Activated gamma-delta T cell treated with anti-CD3 and anti-CD28 coated beads, Interleukin-2, amount 50 U/mL, for 16 hours (primary cell): ENCODE measurements around the gene RWDD1.
"Not testable (repeated sequence)": the region's sequence is repeated elsewhere in the genome, so short reads cannot be mapped to it uniquely, and the experiment has no call there.

Experiments used
- DNase-seq: peaks from one replicate; pipeline ENCODE4 v3.0.0-alpha.2; 2020; ENCODE audit warnings: low read depth

The RWDD1 gene

DNA sequence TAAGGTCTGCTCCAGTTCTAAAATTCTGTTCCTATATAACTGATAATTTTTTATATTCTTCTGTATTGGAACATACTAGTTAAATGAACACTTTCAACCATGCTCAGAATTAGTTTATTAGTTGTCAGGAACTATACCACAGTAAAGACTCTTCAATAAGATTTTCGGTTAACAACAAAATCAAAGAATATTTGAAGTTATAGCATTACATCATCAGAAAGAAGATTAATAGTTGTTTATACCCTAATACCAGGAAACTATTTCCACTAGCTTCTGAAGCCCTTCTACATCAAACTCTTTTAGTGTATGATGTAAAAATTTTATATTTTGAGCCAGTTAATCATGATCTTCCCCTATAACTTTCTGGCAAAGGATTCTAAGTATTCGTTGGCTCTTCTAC lies 11.2 kb upstream of the RWDD1 start:
- no peak for DNase-seq

DNA sequence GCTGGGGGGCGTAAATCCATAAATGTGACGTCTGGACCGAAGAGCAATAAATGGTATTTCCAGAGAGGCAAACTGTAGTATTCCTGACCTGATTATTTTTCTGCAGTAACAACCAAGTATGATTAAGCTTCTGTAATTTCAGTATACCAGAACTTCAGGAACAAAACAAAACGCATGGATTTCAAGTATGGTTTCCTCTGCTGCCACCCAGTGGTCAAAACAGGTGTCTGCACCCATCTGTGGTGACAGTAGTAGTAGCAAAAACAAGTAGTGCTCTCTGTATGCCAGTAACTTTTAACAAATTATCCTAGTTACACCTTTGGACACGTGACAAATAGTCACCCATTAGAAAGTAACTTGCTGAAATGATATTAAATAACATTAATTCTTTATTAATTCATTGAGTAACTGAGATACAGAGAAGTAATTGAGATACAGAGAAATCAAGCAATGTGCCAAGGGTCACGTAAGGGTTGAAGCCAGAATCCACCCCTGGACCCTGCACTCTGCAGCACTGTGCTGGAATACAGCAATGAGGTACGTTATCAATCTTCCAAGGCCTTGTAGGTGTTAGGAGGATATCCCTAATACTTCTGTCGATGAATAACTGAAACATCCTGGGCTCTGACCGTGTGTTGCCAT lies 9.8 kb upstream of the RWDD1 start:
- peak; percentile 43 for DNase-seq

DNA sequence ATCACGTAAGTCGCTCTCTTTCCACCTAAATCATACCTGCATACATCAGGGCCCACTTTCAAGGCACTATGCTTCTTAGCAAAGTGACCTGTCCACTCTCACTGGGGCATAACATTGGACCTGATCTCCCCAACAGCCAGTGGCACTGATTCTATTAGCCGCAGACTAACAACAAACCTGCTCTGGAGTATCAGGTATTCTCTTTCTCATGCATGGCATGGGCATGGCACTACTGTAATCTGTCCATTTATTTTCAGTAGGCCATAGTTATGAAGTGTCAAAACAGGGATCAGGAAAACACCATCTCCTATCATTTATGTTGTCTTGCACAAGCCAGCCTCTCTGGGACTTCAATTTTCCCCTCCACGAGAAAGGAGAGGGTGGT lies 9.3 kb upstream of the RWDD1 start:
- no peak for DNase-seq

DNA sequence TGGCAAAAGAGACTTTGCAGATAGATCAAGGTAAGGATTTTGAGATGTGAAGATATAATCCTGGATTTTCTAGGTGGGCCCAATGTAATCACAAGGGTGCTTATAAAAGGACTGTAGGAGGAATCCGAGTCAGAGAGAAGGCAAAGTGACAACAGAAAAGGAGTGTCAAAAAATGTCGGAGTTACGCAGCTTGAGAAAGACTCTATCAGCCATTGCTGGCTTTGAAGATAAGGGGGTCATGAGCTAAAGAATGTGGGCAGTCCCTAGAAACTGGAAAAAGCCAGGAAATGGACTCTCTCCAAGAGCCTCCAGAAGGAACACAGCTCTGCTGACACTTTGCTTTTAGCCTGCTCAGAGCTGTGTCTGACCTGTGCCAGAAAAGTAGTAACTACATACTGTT lies 8.7 kb upstream of the RWDD1 start:
- DNase-seq, result no peak

DNA sequence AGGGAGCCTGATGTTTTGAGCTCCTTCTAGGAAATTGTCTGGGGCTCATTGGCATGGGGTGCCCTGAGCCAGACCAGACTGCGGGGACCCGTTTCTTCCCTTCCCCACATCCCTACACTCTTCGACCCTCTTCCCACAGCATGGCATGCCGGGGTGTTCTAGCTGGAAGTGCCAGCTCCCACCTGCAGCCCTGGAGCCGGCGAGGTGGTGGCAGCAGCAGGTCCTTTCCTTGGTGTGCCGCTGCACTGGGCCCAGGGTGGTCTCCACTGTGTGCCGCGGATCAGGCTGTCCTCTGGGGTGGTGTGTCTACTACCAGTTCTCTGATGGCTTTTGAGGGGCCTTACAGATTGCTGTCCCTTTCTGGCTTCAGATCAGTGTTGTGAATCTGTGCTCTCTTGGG lies 7.5 kb upstream of the RWDD1 start:
- DNase-seq, result no peak

DNA sequence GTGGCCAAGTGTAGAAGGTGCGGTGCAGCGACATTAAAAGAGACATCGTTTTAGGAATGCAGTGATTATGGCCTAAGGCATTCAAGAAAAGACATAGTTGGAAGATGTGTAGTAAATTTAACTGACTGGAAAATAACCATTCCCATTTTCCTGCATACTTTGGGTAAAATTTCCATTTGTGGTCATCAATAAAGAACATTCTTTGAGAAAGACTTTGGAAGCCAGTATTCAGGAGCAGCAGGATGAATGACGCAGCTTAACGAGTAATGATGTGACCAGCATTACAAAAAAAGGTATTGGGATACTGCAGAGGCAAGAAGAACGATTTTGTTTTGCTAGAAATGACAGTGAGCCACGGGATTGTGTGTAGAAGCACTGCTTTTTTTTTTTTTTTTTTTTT lies 7.0 kb upstream of the RWDD1 start:
- DNase-seq, result no peak

DNA sequence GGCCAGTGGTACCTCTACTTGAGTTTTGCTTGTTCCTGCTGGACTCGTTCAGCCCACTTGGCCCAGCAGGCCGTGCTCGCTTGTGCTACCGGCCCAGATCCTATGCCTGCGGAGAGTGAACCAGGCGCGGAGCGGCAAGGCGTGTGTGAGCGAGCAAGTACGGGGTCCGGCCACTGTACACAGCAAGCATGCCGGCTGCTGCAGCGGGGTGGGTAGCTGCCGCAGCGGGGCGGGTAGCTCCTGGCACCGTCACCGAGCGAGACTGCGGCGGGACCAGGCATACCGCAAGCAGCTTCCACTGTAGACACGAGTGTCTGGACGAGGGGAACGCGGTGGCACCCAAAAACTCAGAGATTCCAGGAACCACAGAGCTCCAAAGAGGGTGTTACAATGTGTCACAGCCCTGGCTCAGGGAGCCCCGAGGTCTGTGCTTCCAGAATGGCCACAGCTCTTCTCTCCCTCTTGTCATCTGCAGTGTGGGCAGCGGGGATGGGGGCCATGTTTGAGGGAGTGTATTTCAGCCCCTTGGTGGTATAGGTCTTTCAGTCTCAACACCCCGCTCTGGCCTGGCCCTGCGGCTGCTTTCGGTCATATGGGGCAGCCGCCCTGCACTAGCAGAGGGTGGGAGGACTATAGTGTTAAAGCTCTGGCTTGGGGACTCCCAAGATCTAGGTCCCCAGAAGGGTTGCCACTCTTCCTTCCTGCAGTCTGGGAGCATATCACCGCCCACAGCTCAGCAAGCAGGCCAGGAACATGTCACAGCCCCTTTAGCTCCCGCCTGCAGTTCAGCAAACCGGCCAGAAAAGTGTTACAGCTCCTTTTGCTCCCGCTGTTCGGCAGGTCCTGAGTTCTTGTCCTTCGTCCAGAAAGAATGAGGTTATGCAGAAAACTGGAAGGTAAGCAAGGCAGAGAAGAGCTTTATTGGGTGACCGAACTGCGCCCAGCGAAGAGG lies 6.1 kb upstream of the RWDD1 start:
- no peak for DNase-seq

DNA sequence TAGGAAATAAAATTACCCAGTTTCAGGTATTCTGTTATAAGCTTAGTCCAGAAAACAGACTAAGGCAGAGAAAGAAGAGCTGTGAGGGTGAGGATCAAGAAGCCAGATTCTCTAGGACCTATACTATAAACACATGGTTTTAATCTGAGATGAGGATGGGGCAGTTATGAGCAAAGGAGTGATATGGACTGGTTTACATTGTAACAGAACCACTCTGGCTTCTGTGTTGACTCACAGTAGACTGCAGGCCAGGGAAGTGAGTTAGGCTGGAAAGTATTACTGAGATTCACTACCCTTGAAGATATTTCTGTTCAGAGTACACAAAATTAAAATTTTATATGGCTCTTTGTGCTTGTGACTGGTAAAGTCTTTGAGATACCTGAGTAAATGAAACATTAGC lies 3.2 kb upstream of the RWDD1 start:
- no peak for DNase-seq

DNA sequence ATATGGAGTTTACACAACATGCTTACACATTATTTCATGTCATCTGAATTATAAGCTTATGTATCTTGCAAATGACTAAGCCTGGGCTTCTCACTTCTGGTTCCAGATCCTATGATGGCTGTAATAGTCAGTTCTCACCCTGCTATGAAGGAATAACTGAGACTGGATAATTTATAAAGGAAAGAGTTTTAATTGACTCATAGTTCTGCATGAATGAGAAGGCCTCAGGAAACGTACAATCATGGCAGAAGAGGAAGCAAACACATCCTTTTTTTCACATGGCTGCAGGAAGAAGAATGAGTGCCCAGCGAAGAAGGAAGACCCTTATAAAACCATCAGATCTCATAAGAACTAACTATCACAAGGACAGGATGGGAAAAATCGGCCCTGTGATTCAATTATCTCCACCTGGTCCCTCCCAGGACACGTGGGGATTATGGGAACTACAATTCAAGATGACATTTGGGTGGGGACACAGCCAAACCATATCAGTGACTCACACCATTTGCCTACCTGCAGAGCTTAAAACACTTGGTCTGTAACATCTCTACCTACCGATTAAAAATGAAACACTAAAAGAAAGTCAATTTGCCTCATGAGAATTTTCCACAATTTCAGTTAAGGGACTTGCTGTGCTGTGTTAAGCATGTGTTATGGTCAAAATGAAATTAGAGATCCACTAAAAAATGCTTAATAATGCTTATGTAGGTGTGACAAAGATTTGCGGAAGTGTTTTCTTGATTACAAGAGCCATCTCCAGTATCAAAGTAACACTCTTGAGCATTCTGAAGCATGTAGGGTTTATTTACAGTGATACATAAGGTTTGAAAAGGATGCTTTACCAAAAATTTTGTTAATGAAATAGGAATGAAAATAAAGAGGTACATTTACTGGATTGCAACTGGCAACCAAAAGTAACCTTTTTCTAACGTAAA lies 2.2 kb upstream of the RWDD1 start:
- DNase-seq, result no peak

DNA sequence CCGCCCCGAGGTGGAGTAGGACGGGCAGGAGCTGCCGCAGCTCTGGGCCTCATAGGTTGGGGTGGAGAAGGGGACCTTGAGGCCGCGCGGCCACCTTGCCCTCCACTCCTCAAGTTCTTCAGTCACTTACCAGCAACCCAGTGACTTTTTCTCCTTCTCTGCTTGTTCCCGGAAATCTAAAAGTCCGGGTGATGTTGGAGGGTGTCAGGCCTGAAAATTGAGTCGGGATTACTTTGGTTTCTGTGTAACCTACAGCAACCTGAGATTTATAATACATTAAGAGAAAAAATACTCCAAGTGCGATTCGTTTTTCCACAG lies 338 bp downstream of the RWDD1 start:
- DNase-seq, result no peak

DNA sequence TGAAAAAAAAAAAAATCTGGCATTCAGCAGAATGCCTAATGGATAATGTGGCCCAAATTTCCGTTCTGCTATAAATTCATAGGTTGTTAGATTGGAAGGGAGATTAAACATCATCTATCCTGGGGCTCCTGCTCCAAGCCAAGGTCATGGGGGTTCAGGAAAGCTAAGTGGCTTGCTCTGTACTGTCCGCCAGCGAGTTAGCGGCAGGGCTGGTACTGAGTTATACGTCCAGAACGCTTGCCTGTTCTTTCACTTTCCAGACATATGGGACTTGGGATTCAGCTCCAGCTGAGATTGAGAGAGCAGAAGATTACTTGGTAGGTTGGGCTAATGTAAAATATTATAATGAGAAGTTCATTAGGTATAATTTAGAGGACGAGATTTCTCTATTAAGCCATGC lies 858 bp downstream of the RWDD1 start:
- DNase-seq, result no peak

DNA sequence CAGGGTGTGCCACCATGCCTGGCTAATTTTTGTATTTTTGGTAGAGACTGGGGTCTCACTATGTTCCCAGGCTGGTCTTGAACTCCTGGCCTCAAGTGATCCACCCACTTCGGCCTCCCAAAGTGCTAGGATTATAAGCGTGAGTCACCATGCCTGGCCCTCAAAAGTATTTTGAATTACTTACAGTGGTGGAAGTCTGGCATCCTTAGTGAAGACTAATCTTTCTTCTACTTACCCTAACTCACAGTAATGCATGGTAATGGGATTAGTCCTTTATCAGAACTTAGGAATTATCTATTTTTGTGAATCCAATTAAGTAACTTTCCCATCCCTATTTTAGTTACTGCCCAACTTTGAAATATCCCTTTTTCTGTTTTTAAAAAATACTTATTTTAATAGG lies 3.9 kb downstream of the RWDD1 start:
- no peak for DNase-seq

DNA sequence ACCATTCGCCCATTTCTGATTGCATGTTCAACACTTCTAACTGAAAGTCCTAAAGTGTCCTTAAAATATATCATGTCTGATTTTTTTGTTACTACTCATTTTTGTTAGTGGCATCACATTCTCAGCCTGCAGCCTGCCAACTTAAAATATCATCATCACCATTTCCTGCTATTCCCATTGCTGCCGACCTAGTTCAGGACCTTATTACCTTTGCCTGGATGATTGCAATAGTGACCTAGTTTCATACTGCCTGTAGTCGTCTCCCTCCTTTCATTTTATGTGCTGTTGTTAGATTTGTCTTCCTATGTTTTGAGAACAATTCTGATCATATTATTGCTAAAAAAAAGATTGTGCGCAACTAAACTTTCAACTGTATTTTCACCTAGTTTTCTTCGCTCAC lies 6.2 kb downstream of the RWDD1 start:
- no peak for DNase-seq

DNA sequence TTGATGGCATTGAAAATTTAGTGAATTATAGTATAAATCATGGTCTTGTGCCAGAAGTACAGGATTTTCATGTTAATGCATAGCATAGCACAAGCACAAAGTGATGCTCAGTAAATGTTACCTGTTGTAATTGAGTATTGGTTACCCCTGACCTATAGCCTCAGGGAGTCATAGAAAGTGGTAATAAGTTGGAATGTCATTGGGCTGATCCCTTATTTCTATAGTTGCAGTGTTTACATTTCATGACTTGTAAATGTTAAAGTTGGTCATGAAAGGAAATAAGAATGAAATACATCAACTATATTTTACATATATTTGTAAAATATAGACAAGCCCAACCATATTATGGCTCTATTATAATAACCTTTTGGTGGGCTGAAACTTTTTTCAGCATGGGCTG lies 7.0 kb downstream of the RWDD1 start:
- DNase-seq, result no peak

DNA sequence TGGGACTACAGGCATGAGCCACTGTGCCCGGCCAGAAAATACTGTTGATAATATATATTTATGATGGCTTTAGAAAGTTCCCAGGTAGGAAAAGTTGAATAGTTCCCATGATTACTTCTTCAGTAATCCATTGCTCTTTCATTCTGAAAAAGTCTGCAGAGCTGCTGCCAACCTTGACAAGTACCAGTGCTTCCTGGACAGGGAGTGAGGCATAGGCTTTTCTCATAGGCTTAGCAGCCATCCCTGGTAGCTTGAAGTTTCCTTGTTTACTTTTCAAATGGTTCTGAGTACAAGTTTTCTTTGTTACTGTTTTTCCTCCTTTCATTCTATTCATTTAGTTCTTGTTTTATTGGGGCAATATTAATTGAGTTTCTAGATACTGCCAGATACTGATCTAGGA lies 7.8 kb downstream of the RWDD1 start:
- DNase-seq, result no peak

DNA sequence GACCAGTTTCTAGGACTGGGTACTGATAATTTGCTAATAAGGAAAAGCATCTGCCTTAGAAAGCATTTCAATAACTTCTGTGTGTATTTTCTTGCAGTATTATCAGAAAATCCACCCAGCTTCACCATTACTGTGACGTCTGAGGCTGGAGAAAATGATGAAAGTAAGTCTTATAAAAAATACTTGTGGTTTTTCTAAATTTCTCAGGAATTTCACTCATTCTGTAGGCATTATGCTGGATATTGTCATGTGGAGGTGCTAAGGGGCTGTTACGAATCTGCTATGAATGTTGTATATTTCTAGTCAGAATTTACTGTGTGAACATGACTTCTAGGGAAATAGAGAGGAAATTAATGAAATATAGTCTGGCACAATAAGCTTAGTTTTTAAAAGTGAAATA lies 8.9 kb downstream of the RWDD1 start:
- no peak for DNase-seq

DNA sequence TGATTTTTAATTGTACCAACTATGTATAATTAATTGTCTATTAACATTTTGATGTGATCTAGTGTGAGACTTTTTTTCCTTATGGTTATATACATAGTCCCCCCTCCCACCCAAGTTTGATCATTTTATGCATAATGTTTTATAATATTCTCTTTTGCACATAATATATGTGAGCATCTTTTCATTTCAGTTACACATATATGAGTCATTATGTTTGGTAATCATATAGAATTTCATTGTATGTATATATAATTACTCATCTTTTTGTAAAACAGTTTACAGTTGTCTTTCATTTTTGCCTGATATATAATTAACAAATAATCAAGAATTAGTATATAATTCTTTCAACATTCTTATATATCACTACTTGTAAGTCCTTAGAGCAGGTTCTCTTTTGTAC lies 15.0 kb downstream of the RWDD1 start:
- no peak for DNase-seq

DNA sequence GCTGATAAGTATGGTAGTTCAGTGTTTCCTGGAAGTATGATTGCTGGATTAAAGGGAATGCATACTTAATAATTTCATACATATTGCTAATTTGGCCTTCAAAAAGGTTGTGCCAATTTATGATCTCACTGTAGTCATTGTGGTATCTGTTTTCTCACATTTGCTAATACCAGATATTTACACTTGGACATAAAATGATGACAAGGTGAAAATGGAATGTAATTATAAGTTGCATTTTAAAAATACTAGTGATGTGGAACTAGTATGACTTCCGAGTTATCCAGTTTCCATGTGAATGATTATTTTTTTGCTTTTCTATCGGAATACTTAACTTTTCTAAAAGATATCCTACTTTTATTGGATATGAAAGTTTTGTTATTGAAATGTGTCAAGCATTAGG lies 15.4 kb downstream of the RWDD1 start:
- DNase-seq, result no peak

DNA sequence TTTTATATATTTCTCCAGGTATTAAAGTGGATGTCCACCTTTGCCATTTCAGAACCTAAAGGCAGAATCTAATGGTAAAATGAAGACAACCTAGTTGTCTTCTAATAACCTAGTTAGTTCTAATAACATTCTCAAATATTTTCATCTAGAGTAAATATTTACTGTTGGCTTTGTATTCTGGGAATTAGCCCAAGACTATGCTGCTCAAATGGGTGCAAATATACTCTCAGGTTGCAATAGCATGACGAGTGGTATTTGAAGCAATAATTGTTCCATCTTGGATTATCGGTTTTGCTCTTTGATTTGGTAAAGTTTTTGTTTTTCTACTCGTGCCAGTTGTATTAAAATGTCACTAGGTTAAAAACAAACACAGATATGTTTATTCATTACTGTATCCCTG lies 23.9 kb downstream of the RWDD1 start:
- DNase-seq, result no peak

DNA sequence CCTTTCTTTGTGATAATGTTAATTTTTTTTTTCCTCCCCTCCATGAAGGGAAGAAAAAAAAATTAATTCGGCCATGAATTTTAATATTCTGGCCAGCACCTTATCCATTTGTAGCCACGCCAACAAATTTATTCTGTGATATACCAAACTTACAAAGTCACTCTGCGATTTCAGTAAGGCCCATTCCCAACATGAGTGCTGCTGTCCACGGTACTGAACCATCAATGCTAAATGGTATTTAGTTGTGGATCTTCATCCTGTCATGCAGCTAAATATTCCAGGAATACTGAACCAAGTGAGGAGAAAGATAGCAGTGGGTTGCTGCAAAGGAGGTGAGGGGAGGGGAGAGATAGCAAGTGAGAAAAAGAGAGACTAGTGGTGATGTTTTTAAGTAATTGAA lies 25.5 kb downstream of the RWDD1 start:
- no peak for DNase-seq

DNA sequence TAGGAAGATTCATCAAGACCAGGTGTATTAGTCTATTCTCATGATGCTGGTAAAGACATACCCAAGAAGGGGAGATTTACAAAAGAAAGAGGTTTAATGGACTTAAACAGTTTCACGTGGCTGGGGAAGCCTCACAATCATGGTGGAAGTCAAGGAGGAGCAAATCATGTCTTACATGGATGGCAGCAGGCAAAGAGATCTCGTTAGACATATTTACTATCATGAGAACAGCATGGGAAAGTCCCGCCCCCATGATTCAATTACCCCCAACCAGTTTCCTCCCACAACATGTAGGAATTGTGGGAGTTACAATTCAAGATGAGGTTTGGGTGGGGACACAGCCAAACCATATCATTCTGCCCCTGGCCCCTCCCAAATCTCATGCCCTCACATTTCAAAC lies 32.6 kb downstream of the RWDD1 start:
- not testable (repeated sequence) for DNase-seq

DNA sequence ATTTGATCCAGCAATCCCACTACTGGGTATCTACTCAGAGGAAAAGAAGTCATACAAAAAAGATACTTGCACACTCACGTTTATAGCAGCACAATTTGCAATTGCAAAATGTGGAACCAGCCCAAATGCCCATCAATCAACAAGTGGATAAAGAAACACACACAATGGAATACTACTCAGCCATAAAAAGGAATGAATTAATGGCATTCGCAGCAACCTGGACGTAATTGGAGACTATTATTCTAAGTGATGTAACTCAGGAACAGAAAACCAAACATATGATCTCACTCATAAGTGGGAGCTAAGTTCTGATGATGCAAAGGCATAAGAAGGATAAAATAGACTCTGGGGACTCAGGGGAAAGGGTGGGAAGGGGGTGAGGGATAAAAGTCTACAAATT lies 33.6 kb downstream of the RWDD1 start:
- not testable (repeated sequence) for DNase-seq

DNA sequence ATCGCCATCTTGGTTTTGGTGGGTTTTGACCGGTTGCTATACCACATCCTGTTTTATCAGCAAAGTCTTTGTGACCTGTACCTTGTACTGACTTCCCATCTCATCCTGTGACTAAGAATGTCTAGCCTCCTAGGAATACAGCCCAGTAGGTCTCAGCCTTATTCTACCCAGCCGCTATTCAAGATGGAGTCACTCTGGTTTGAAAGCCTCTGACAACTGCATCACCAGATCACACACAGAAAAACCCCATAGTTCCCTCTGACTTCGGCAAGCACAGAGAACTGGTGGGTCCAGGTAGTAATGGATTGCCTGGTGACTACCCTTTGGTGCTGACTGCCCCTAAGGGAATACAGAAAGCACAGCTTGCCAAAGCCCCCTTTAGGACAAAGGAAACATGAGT lies 34.6 kb downstream of the RWDD1 start:
- DNase-seq, result no peak
